GM21515 (cell line): ENCODE data around the gene SIK2.
"Not testable (repeated sequence)": the region's sequence is repeated elsewhere in the genome, so short reads cannot be mapped to it uniquely, and the experiment has no call there.

Experiments
- ATAC-seq: cut with Tn5 transposase; IDR thresholded peaks from one replicate; pipeline ENCODE4 v1.9.1; 2021; ENCODE audit not compliant: unreplicated experiment

The SIK2 gene

GRCh38 chr11:111654601-111655000 is 52.4 kb downstream of the SIK2 start:
- ATAC-seq = no peak

GRCh38 chr11:111655924-111656323 is 53.7 kb downstream of the SIK2 start:
- ATAC-seq = no peak

DNA sequence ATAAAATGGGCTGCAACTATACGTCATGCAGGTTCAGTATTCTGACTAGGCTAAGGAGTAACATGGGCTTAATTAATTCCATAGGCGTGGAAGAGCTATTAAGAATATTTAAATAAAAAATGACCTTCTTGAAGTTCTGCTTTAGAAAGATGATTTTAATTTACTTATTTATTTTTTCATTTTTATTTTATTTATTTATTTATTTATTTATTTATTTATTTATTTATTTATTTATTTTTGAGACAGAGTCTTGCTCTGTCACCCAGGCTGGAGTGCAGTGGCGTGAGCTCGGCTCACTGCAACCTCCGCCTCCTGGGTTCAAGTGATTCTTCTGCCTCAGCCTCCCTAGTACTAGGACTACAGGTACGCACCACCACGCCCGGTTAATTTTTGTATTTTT is 55.7 kb downstream of the SIK2 start:
- not testable (repeated sequence) for ATAC-seq

- ATAC-seq = not testable (repeated sequence)
These were observed 56.2 kb downstream of the SIK2 start for GRCh38 chr11:111658493-111658892.

- no peak for ATAC-seq
These were observed 57.2 kb downstream of the SIK2 start for GRCh38 chr11:111659201-111660115.

GRCh38 chr11:111660822-111661221 is 58.6 kb downstream of the SIK2 start:
- no peak for ATAC-seq

- ATAC-seq = no peak
These were observed 61.6 kb downstream of the SIK2 start for GRCh38 chr11:111663820-111664219.

DNA sequence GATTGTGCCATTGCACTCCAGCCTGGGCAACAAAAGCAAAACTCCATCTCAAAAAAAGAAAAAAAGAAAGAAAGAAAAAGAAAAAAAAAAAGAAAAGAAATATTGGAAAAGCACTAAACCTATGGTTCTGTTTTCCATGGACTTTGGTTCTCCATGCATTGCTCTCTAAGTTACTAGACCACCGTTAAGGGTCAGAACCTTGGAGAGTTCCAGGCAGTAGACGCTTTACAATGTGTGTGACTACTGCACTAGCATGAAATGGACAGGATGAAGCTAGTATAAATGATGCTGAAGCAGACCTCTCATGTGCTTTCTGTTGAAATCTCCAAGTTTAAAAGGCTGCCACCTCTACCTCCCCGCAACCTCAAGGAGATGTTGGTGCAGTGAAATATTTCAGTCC is 63.5 kb downstream of the SIK2 start:
- ATAC-seq = no peak

DNA sequence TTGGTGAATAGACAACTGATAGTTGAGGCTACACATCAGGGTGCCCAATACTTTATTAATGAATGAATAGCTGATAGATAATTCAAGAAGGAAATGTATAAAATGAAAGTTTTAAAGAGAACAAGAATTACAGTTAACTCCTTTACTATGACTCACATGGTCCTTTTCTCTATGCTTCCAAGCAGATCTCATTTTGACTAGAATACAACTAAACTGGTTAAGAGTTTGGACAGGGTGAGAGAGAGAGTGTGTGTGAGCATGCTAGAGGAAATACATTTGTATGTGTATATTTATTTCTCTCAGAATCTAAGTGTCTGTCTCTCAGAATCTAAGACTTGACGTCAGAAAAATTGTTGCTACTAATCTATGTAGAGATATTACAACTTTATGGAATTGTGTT is 66.7 kb downstream of the SIK2 start:
- ATAC-seq = no peak

- no peak for ATAC-seq
These were observed 69.1 kb downstream of the SIK2 start for GRCh38 chr11:111671383-111671782.

DNA sequence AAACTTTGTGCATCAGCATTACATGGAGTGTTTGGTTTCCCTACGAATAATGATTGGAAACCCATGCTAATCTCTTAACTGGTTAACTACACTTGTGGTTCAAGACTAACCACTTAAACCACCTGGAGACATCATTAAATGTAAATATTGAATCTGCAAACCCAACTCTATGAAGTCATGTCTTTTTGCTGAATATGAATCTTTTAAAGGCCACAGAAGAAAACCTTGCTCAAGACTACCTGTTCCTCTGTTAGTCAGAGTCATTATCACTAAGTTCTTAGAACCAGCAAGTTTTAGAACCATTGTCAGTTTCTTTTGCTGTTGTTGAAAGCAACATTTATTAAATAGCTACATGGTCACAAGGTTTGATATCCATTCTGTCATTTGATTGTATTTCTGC is 70.7 kb downstream of the SIK2 start:
- ATAC-seq = no peak

DNA sequence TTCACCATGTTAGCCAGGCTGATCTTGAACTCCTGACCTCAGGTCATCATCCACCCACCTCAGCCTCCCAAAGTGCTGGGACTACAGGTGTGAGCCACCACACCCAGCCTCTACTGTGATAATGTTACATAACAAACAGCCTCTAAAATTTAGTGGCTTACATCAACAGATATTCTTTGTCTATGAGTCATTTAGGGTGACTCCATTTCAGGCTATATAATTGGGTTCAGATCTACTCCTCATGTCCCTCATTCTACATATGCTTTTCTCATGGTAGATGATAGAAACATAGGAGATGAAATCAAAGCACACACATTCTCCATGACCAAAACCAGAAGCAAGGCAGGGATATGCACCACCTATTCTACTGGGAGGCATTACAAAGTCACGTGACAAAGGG is 72.7 kb downstream of the SIK2 start:
- ATAC-seq = no peak

- ATAC-seq = no peak
These were observed 73.6 kb downstream of the SIK2 start for GRCh38 chr11:111675891-111676290.

GRCh38 chr11:111676878-111677585 is 74.8 kb downstream of the SIK2 start:
- no peak for ATAC-seq

- ATAC-seq = no peak
These were observed 78.4 kb downstream of the SIK2 start for GRCh38 chr11:111680486-111681175.

DNA sequence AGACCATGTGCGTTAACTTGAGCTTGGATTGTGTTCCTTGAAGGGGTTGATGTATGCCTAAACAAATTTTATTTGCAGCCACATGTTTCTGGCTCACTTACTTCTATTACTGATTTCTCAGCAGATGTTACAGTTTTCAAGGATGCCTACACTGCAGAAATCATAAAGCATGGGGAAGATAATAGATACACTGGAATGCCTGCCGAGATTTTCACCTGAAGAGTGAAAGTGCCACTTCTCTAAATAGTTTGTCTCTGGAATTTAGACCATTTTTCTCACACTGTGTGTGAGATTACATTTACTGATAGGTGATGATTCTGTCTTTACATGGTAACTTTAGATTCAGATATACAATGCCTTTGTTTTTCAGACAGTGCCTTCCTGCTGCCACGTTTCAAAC is 81.6 kb downstream of the SIK2 start:
- no peak for ATAC-seq

GRCh38 chr11:111684251-111684650 is 82.0 kb downstream of the SIK2 start:
- ATAC-seq = no peak

- ATAC-seq = no peak
These were observed 85.8 kb downstream of the SIK2 start for GRCh38 chr11:111688013-111688412.

DNA sequence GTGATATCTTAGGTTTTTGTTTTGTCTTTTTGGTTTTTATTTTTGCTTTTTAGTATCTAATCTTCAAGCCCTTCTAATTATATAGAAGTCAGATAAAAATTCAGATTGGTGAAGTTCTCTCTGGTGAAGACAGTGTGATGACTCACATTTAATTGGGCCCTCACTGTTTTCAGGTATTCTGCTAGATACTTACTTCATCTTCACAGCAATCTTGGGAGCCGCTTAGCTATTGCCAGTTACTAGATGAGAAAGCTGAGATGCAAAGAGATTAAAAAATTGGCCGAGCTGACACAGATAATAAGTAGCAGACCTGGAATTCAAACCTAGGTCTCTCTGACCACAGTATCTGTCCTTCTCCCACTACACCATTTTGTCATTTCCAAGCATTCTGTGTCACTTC is 88.9 kb downstream of the SIK2 start:
- no peak for ATAC-seq

DNA sequence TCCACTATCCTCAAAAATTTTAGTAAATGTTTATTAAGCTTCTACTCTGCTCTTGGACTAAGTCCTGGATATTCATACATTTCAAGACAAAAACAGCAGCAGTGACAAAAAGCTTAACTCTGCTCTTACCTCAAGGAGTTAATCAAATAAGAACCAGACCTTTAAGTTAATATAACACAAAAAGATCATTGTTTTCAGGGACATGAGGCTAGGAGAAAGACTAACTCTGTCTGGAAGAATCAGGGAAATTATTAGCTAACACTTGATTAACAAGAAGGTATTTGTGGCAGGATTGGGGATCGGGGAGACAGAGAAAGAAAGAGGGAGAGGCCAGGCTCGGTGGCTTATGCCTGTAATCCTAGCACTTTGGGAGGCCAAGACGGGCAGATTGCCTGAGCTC is 89.5 kb downstream of the SIK2 start:
- ATAC-seq = no peak

DNA sequence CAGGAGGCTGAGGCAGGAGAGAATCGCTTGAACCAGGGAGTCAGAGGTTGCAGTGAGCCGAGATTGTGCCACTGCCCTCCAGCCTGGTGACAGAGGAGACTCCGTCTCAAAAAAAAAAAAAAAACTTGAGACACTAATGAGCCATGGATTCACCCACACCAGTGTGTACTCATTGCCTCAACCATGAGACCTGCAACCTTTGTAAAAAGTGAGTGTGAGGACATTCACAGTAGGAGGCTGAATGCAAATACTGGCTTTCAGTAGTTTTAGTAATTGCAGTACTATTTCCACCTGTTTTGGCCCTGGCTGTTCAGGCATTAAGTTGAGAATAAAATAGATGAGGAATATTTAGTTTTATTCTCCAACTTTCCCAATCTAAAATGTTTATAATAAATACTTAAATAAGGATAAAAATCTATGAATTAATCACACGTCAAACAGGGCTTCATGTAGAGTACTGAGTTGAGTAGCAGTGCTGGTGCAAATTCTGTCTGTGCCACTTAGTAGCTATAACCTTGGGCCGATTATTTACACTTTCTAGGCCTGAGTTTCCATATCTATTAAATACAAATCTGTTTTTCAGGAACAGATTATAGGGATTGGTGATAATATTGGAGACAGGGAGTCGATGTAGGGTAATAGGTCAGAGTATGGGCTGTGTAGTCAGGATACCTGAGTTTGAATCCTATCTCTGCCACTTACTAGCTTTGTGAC is 91.1 kb downstream of the SIK2 start:
- ATAC-seq = no peak
